Sigmoid colon (tissue), 7 donors: ENCODE data around the gene IL27RA. TPM values are rescaled to one million over a fixed set of nuclear protein-coding genes. Genes with fewer than 3 reads are reported as not detected.

Source experiments
- DNase-seq: peaks from one replicate; pipeline ENCODE4 v3.0.0-alpha.2; 2019
- H3K27ac ChIP-seq, 4 donors: fragments of 200-600 bp; sonication (generic); one replicate each; pipeline ENCODE4 v1.5.1; 2016 to 2019; ENCODE audit warnings: mild to moderate bottlenecking in 1 of 4
- H3K27me3 ChIP-seq, 3 donors: fragments of 200-600 bp; sonication (generic); one replicate each; pipeline ENCODE4 v1.5.1; 2019; ENCODE audit warnings: mild to moderate bottlenecking in 1 of 3
- H3K36me3 ChIP-seq, 4 donors: fragments of 200-600 bp; sonication (generic); one replicate each; pipeline ENCODE4 v1.5.1; 2016 to 2019
- H3K4me1 ChIP-seq, 4 donors: fragments of 200-600 bp; sonication (generic); one replicate each; pipeline ENCODE4 v1.5.1; 2017 to 2019
- H3K4me3 ChIP-seq, 4 donors: fragments of 200-600 bp; sonication (generic); one replicate each; pipeline ENCODE4 v1.5.1; 2017 to 2019; ENCODE audit warnings: mild to moderate bottlenecking in 2 of 4, moderate library complexity in 1 of 4
- H3K9me3 ChIP-seq, 4 donors: fragments of 200-600 bp in 3 of 4; sonication (generic) in 3 of 4; one replicate each; pipeline versions ENCODE4 v1.5.1 to v1.6.1; 2013 to 2019
- CTCF ChIP-seq, 4 experiments: fragments of 450-650 bp in 3 of 4; fragments of 200-600 bp in 1 of 4; IDR thresholded peaks; one replicate each; pipeline ENCODE4 v1.5.1; 2016 to 2019; ENCODE audit warnings: antibody characterized with exemption in 4 of 4, mild to moderate bottlenecking in 3 of 4, moderate library complexity in 2 of 4
- EP300 ChIP-seq, 4 donors: sonication (generic); formaldehyde crosslinking; IDR thresholded peaks; one replicate each; pipeline ENCODE4 v1.6.1; 2017; ENCODE audit warnings: antibody characterized with exemption in 4 of 4
- POLR2A ChIP-seq, 2 donors: fragments of 450-650 bp; IDR thresholded peaks; one replicate each; pipeline ENCODE4 v1.6.1; 2016; ENCODE audit warnings: antibody characterized with exemption in 2 of 2, mild to moderate bottlenecking in 2 of 2, moderate library complexity in 2 of 2
- POLR2AphosphoS5 ChIP-seq, 4 donors: sonication (generic); formaldehyde crosslinking; IDR thresholded peaks; one replicate each; pipeline ENCODE4 v1.6.1; 2017; ENCODE audit warnings: antibody characterized with exemption in 4 of 4
- WGBS, 2 donors: extraction: QIAGEN DNeasy Blood & Tissue Kit; methylation state at CpG; one replicate each; pipeline ENCODE4 v1.1.7; 2013; 5-methylcytosine and 5-hydroxymethylcytosine counted together
- intact Hi-C: fragments of 100-400 bp; cut with DNase I; formaldehyde crosslinking; loops from one replicate; pipeline ENCODE4 v1.15.1; 2023
- polyA plus RNA-seq, 3 donors: library from polyadenylated mRNA; stranded (reverse); fragments of 200-250 nt; gene quantifications; one replicate each; pipeline ENCODE4 v1.2.3, GENCODE V29; 2013
- total RNA-seq, 4 donors: library from RNA; depleted of rRNA; stranded (reverse); fragments of >200 nt; gene quantifications; one replicate each; pipeline ENCODE4 v1.1.0, GENCODE V29; 2016
- donor health status: healthy with polysubstance abuse.
- donor health status: Bipolar disorder and iron deficiency.
- donor health status: healthy.

IL27RA gene
- total and polyA plus RNA-seq, 7 donors, result 0.60 to 10.3 (median 1.5) TPM

- Histone ChIP-seq H3K4me1 (peaks cover 0 to 20% (median 15%) of the 10 kb centered on the region in 4 donors), H3K27me3 (no peaks in the 10 kb centered on the region), H3K9me3 (no peaks in the 10 kb centered on the region), H3K27ac (peak overlapping the region; percentile 67 to 83 (median 72)), H3K4me3 (no peak overlapping the region), H3K36me3 (peaks cover 0 to 25% (median 0%) of the 10 kb centered on the region in 4 donors)
- no peak for DNase-seq
- intact Hi-C loops, result no loop called here
- WGBS, 2 donors, result 58 to 89% methylated on average over 17 of the region's 17 CpGs
- TF ChIP-seq POLR2A (IDR thresholded peaks at IDR 0.05) (no peak), EP300 (IDR thresholded peaks at IDR 0.05) (no peak), CTCF (IDR thresholded peaks at IDR 0.05) (no peak), POLR2AphosphoS5 (IDR thresholded peaks at IDR 0.05) (no peak)
These were observed 44.3 kb upstream of the IL27RA start for GRCh38 chr19:13987101-13987890.

GRCh38 chr19:13989487-13989886 lies 42.1 kb upstream of the IL27RA start:
- TF ChIP-seq CTCF (IDR thresholded peaks at IDR 0.05) (no peak), POLR2A (IDR thresholded peaks at IDR 0.05) (no peak), POLR2AphosphoS5 (IDR thresholded peaks at IDR 0.05) (no peak), EP300 (IDR thresholded peaks at IDR 0.05) (no peak)
- no peaks in the 10 kb centered on the region for H3K27me3 ChIP-seq
- peaks cover 0 to 27% (median 0%) of the 10 kb centered on the region in 4 donors for H3K36me3 ChIP-seq
- DNase-seq, result no peak
- no peak overlapping the region for H3K4me3 ChIP-seq
- H3K9me3 ChIP-seq, result no peaks in the 10 kb centered on the region
- peaks cover 0 to 20% (median 15%) of the 10 kb centered on the region in 4 donors for H3K4me1 ChIP-seq
- no peak overlapping the region for H3K27ac ChIP-seq
- intact Hi-C loops, result no loop called here
- WGBS, 2 donors, result 86 to 91% methylated on average over 7 of the region's 7 CpGs

- no peaks in the 10 kb centered on the region for H3K9me3 ChIP-seq
- intact Hi-C loops, result no loop called here
- peaks cover 0 to 20% (median 15%) of the 10 kb centered on the region in 4 donors for H3K4me1 ChIP-seq
- TF ChIP-seq POLR2A (IDR thresholded peaks at IDR 0.05) (no peak), CTCF (IDR thresholded peaks at IDR 0.05) (no peak), EP300 (IDR thresholded peaks at IDR 0.05) (no peak), POLR2AphosphoS5 (IDR thresholded peaks at IDR 0.05) (no peak)
- no peak for DNase-seq
- H3K36me3 ChIP-seq, result peaks cover 0 to 27% (median 0%) of the 10 kb centered on the region in 4 donors
- no peak overlapping the region for H3K27ac ChIP-seq
- 95 to 97% methylated on average over 8 of the region's 8 CpGs for WGBS, 2 donors
- no peak overlapping the region for H3K4me3 ChIP-seq
- no peaks in the 10 kb centered on the region for H3K27me3 ChIP-seq
These were observed 41.5 kb upstream of the IL27RA start for GRCh38 chr19:13990085-13990484.

GRCh38 chr19:13992025-13992424 lies 39.5 kb upstream of the IL27RA start:
- intact Hi-C loops, result no loop called here
- Histone ChIP-seq H3K4me1 (peaks cover 0 to 7% (median 4%) of the 10 kb centered on the region in 4 donors), H3K27ac (no peak overlapping the region), H3K9me3 (no peaks in the 10 kb centered on the region), H3K27me3 (no peaks in the 10 kb centered on the region), H3K36me3 (peaks cover 0 to 27% (median 0%) of the 10 kb centered on the region in 4 donors), H3K4me3 (no peak overlapping the region)
- TF ChIP-seq CTCF (IDR thresholded peaks at IDR 0.05) (no peak), POLR2A (IDR thresholded peaks at IDR 0.05) (no peak), POLR2AphosphoS5 (IDR thresholded peaks at IDR 0.05) (no peak), EP300 (IDR thresholded peaks at IDR 0.05) (no peak)
- 93 to 95% methylated on average over 7 of the region's 7 CpGs for WGBS, 2 donors
- no peak for DNase-seq
